Fibroblast of mammary gland (primary cell): ENCODE data around the gene EPN1.

Experiments
- DNase-seq: peaks from one replicate; pipeline ENCODE4 v3.0.0-alpha.2; 2010; ENCODE audit warnings: low read depth
- H3K4me3 ChIP-seq: 2 replicates; pipeline ENCODE4 v1.5.1; 2011; ENCODE audit warnings: low read depth, mild to moderate bottlenecking, low read length, moderate library complexity; ENCODE audit not compliant: control insufficient read depth
- TF ChIP-seq, protein P1 (sequence below): conservative IDR thresholded peaks from 2 replicates; pipeline ENCODE4 v1.5.1; 2011; ENCODE audit warnings: low read depth, low read length, inconsistent platforms; ENCODE audit not compliant: control insufficient read depth, insufficient read depth

Gene EPN1

GRCh38 chr19:55655648-55656040 lies 19.4 kb upstream of the EPN1 start:
- TF ChIP-seq, protein P1, sequence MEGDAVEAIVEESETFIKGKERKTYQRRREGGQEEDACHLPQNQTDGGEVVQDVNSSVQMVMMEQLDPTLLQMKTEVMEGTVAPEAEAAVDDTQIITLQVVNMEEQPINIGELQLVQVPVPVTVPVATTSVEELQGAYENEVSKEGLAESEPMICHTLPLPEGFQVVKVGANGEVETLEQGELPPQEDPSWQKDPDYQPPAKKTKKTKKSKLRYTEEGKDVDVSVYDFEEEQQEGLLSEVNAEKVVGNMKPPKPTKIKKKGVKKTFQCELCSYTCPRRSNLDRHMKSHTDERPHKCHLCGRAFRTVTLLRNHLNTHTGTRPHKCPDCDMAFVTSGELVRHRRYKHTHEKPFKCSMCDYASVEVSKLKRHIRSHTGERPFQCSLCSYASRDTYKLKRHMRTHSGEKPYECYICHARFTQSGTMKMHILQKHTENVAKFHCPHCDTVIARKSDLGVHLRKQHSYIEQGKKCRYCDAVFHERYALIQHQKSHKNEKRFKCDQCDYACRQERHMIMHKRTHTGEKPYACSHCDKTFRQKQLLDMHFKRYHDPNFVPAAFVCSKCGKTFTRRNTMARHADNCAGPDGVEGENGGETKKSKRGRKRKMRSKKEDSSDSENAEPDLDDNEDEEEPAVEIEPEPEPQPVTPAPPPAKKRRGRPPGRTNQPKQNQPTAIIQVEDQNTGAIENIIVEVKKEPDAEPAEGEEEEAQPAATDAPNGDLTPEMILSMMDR = no peak
- peak overlapping the region; percentile 93 for H3K4me3 ChIP-seq
- no peak for DNase-seq

- DNase-seq = no peak
- TF ChIP-seq, protein P1 = no peak
- peak overlapping the region; percentile 93 for H3K4me3 ChIP-seq
These were observed 18.5 kb upstream of the EPN1 start for GRCh38 chr19:55656552-55656951.

- TF ChIP-seq, protein P1 = no peak
- DNase-seq = peak; percentile 39
- peak overlapping the region; percentile 93 for H3K4me3 ChIP-seq
These were observed 17.9 kb upstream of the EPN1 start for GRCh38 chr19:55656988-55657747.

- TF ChIP-seq, protein P1 = no peak
These were observed 16.1 kb upstream of the EPN1 start for GRCh38 chr19:55658846-55659459.

DNA sequence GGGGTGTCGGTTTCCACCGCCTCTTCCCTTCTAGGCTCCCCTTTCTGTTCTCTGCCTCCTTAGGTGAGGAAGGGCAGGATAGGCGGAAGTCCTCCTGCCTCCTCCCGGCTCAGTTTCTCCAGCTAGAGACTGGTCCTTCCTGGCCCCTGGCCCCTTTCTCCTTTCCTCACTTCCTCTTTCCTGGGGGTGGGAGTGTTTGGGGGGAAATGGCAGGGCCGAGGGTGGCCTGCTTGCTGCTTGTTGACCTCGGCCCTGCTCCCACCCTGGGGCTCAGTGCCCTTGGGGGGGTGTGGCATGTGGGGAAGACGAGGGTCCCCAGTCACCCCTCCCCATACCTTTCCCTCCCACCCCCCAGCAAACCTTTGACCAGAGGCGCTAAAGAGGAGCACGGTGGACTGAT lies 15.2 kb upstream of the EPN1 start:
- TF ChIP-seq, protein P1 = no peak
- H3K4me3 ChIP-seq = no peak overlapping the region
- no peak for DNase-seq

More at GRCh38 chr19:55658846-55659459, 16.1 kb upstream of the EPN1 start:
- DNase-seq = no peak
- H3K4me3 ChIP-seq = no peak overlapping the region

DNA sequence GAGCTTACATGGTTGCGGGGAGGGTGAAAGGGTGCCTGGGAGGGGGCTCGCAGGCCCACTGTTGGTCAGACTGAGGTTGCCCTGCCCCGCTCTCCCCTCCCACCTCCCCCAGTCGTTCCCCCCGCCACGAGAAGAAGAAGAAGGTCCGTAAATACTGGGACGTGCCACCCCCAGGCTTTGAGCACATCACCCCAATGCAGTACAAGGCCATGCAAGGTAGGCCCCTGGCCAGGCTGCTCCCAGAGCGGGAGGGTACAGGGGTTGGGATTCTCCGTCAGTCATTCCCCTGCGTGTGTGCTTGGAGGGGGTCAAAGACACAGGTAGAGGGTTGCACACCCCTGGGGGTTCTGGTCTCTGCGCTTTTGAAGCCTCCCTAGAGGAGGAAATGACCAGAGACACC lies 14.6 kb upstream of the EPN1 start:
- H3K4me3 ChIP-seq = no peak overlapping the region
- no peak for DNase-seq
- TF ChIP-seq, protein P1 = no peak

DNA sequence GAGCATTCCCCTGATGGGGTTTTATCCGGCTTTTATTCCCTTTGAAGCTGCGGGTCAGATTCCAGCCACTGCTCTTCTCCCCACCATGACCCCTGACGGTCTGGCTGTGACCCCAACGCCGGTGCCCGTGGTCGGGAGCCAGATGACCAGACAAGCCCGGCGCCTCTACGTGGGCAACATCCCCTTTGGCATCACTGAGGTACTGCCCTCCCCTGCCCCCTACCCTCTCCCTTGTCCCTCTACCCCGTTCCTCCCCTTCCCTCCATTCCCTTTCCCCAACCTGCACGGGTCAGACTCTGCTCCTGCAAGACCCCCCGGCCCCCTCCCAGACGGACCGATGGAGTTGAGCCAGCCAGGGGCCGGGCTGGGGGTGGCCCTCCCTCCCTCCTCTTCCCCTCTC lies 14.0 kb upstream of the EPN1 start:
- TF ChIP-seq, protein P1 = no peak

More for the DNA sequence above, 14.0 kb upstream of the EPN1 start:
- no peak overlapping the region for H3K4me3 ChIP-seq
- DNase-seq = no peak
